ENCODE results near the gene MTF1.

Gene MTF1

GRCh38 chr1:37828410-37829074 lies 30.9 kb downstream of the MTF1 start:
- DNase-seq (ENCODE audit: low read depth): no peak

GRCh38 chr1:37825506-37825905 lies 33.9 kb downstream of the MTF1 start:
- no peak for DNase-seq (ENCODE audit: low read depth)

- DNase-seq (ENCODE audit: low read depth): no peak
Measured at GRCh38 chr1:37824001-37824400, 35.4 kb downstream of the MTF1 start.

- no peak for DNase-seq (ENCODE audit: low read depth)
Measured at GRCh38 chr1:37822906-37823815, 36.2 kb downstream of the MTF1 start.

GRCh38 chr1:37821481-37821880 lies 37.9 kb downstream of the MTF1 start:
- no peak for DNase-seq (ENCODE audit: low read depth)

- no peak for DNase-seq (ENCODE audit: low read depth)
Measured at GRCh38 chr1:37817481-37817880, 41.9 kb downstream of the MTF1 start.

- no peak for DNase-seq (ENCODE audit: low read depth)
Measured at GRCh38 chr1:37814252-37814651, 45.1 kb downstream of the MTF1 start.

- DNase-seq (ENCODE audit: low read depth): no peak
Measured at GRCh38 chr1:37813529-37814145, 45.8 kb downstream of the MTF1 start.

- peak; percentile 39 for DNase-seq (ENCODE audit: low read depth)
Measured at GRCh38 chr1:37811027-37811655, 48.3 kb downstream of the MTF1 start.

- no peak for DNase-seq (ENCODE audit: low read depth)
Measured at GRCh38 chr1:37809942-37810341, 49.5 kb downstream of the MTF1 start.

GRCh38 chr1:37808369-37809319 lies 50.7 kb downstream of the MTF1 start:
- peak; percentile 26 for DNase-seq (ENCODE audit: low read depth)

- peak; percentile 77 for DNase-seq (ENCODE audit: low read depth)
Measured at GRCh38 chr1:37807555-37808368, 51.6 kb downstream of the MTF1 start, which contains the start of the genes C1orf122 and YRDC. TSS of gene C1orf122 (plus strand) at chr1:37807790. CDS start at chr1:37808405, 615 bp downstream. TSS of gene YRDC (minus strand) at chr1:37808208. CDS start at chr1:37808180, 28 bp downstream.

GRCh38 chr1:37807220-37807554 lies 52.2 kb downstream of the MTF1 start:
- DNase-seq (ENCODE audit: low read depth): no peak

GRCh38 chr1:37802439-37802838 lies 57.0 kb downstream of the MTF1 start:
- DNase-seq (ENCODE audit: low read depth): no peak

GRCh38 chr1:37797750-37798345 lies 61.5 kb downstream of the MTF1 start:
- DNase-seq (ENCODE audit: low read depth): no peak

GRCh38 chr1:37795340-37796125 lies 63.9 kb downstream of the MTF1 start:
- no peak for DNase-seq (ENCODE audit: low read depth)

- no peak for DNase-seq (ENCODE audit: low read depth)
Measured at GRCh38 chr1:37794372-37795339, 64.7 kb downstream of the MTF1 start.
